ENCODE data around the gene PM20D1.
A peak's percentile ranks its signal among the peaks of the same experiment; 100 is the strongest.

PM20D1 gene

GRCh38 chr1:205809942-205810345 lies 40.0 kb downstream of the PM20D1 start:
- TF ChIP-seq MYC (IDR thresholded peaks at IDR 0.05; ENCODE audit: low read depth, low read length) (no peak), MAX (IDR thresholded peaks at IDR 0.05; ENCODE audit: low read depth, low read length) (no peak)
- no peak for DNase-seq (ENCODE audit: low read depth)
- no peak overlapping the region for H3K4me3 ChIP-seq (ENCODE audit: low read depth, low read length)

DNA sequence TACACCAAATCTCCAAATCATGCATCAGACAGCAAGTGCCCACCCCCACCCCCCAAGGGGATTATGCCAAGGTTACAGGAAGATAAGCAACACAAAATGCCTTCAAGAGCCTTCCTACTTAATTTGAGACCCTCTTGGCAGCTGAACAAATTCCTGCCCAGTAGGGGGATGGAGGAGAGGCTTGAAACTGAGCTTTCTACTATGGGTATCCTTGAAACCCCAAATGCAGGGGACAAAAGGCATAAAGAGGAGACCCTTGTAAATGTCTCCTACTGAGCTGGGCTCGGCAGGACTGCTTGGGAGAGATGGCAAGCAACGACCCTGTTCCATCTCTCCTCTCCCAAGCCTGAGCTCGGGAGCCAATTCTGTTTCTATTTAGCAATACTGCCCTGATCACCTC lies 40.5 kb downstream of the PM20D1 start:
- no peak overlapping the region for H3K4me3 ChIP-seq (ENCODE audit: low read depth, low read length)
- DNase-seq (ENCODE audit: low read depth): no peak
- TF ChIP-seq MAX (IDR thresholded peaks at IDR 0.05; ENCODE audit: low read depth, low read length) (no peak), POLR2A (IDR thresholded peaks at IDR 0.05; ENCODE audit: extremely low read depth, insufficient read length) (no peak), MYC (IDR thresholded peaks at IDR 0.05; ENCODE audit: low read depth, low read length) (no peak)
- TF ChIP-seq, protein P1, sequence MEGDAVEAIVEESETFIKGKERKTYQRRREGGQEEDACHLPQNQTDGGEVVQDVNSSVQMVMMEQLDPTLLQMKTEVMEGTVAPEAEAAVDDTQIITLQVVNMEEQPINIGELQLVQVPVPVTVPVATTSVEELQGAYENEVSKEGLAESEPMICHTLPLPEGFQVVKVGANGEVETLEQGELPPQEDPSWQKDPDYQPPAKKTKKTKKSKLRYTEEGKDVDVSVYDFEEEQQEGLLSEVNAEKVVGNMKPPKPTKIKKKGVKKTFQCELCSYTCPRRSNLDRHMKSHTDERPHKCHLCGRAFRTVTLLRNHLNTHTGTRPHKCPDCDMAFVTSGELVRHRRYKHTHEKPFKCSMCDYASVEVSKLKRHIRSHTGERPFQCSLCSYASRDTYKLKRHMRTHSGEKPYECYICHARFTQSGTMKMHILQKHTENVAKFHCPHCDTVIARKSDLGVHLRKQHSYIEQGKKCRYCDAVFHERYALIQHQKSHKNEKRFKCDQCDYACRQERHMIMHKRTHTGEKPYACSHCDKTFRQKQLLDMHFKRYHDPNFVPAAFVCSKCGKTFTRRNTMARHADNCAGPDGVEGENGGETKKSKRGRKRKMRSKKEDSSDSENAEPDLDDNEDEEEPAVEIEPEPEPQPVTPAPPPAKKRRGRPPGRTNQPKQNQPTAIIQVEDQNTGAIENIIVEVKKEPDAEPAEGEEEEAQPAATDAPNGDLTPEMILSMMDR (IDR thresholded peaks at IDR 0.05; ENCODE audit: low read depth, low read length): no peak

- H3K4me3 ChIP-seq (ENCODE audit: low read depth, low read length): no peak overlapping the region
- peak; percentile 9 for DNase-seq (ENCODE audit: low read depth)
- TF ChIP-seq, protein P1 (IDR thresholded peaks at IDR 0.05; ENCODE audit: low read depth, low read length): no peak
- TF ChIP-seq POLR2A (IDR thresholded peaks at IDR 0.05; ENCODE audit: extremely low read depth, insufficient read length) (no peak), MYC (IDR thresholded peaks at IDR 0.05; ENCODE audit: low read depth, low read length) (no peak), MAX (IDR thresholded peaks at IDR 0.05; ENCODE audit: low read depth, low read length) (no peak)
Observed at GRCh38 chr1:205805082-205805711, 44.7 kb downstream of the PM20D1 start.

DNA sequence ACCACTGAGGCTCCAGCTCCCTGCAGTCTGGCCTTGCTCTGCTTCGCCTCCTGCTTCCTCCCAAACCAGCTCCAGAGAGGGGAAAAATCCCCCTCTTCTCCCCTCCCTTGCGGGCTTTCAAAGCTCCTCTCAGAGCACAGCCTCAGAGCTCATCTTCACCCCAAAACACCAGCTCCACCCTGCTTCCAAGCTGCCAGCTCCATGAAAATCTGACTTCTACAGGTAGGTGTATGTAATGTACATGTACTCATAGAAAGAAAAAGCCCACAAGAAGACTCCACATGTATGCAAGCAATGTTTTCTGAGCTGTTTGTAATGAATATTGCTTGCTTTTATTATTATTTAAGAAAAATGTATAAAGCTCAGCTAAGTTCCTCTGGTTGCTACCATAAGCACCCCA lies 45.3 kb downstream of the PM20D1 start:
- DNase-seq (ENCODE audit: low read depth): no peak
- no peak for TF ChIP-seq MYC (IDR thresholded peaks at IDR 0.05; ENCODE audit: low read depth, low read length)
- TF ChIP-seq, protein P1 (IDR thresholded peaks at IDR 0.05; ENCODE audit: low read depth, low read length): no peak
- no peak for TF ChIP-seq MAX (IDR thresholded peaks at IDR 0.05; ENCODE audit: low read depth, low read length)
- TF ChIP-seq POLR2A (IDR thresholded peaks at IDR 0.05; ENCODE audit: extremely low read depth, insufficient read length): no peak
- no peak overlapping the region for H3K4me3 ChIP-seq (ENCODE audit: low read depth, low read length)

- H3K4me3 ChIP-seq (ENCODE audit: low read depth, low read length): no peak overlapping the region
- TF ChIP-seq MYC (IDR thresholded peaks at IDR 0.05; ENCODE audit: low read depth, low read length) (no peak), POLR2A (IDR thresholded peaks at IDR 0.05; ENCODE audit: extremely low read depth, insufficient read length) (no peak), MAX (IDR thresholded peaks at IDR 0.05; ENCODE audit: low read depth, low read length) (no peak)
- TF ChIP-seq, protein P1 (IDR thresholded peaks at IDR 0.05; ENCODE audit: low read depth, low read length): no peak
- DNase-seq (ENCODE audit: low read depth): no peak
Observed at GRCh38 chr1:205803986-205804385, 45.9 kb downstream of the PM20D1 start.

DNA sequence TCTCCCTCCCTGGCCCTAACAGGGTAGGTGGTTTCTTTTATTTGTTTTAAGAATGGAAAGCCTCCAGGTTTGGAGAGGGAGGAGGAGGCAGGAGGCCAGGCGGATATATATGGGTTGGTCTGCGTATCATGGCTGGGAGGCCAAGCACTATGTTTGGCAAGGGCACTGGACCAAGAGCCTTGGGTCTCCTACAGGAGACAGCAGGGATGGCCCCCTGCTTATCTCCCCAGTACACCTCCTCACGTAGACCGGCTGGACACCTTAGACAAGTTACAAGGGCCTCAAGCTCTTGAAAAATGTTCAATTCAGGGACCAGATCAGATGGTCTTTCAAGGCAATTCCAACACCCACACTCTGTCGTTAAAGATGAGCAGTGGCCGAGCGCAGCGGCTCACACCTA lies 47.9 kb downstream of the PM20D1 start:
- TF ChIP-seq POLR2A (IDR thresholded peaks at IDR 0.05; ENCODE audit: extremely low read depth, insufficient read length): no peak
- no peak for TF ChIP-seq MYC (IDR thresholded peaks at IDR 0.05; ENCODE audit: low read depth, low read length)
- no peak for TF ChIP-seq MAX (IDR thresholded peaks at IDR 0.05; ENCODE audit: low read depth, low read length)
- TF ChIP-seq, protein P1 (IDR thresholded peaks at IDR 0.05; ENCODE audit: low read depth, low read length): no peak
- H3K4me3 ChIP-seq (ENCODE audit: low read depth, low read length): no peak overlapping the region
- DNase-seq (ENCODE audit: low read depth): no peak

Measured in NB4 (cell line).